ENCODE data around the gene TAS2R42. TPM values are rescaled to one million over a fixed set of nuclear protein-coding genes. Genes with fewer than 3 reads are reported as not detected.

TAS2R42 gene
- polyA plus RNA-seq, 12 donors = not detected

- DNase-seq = no peak
These were observed 39.3 kb downstream of the TAS2R42 start for GRCh38 chr12:11147420-11147819.

- DNase-seq = no peak
These were observed 42.4 kb downstream of the TAS2R42 start for GRCh38 chr12:11144297-11144696.

- no peak for DNase-seq
These were observed 43.4 kb downstream of the TAS2R42 start for GRCh38 chr12:11143352-11143751.

GRCh38 chr12:11136075-11136474 lies 50.7 kb downstream of the TAS2R42 start:
- DNase-seq = no peak

Other genes with a start within 250 kb of the TAS2R42 start
- gene TAS2R14, start 247.7 kb downstream of the TAS2R42 start, polyA plus RNA-seq (ENCODE audit: insufficient read length in 12 of 12) = 1 to 10 TPM in 10 of 12 donors, not detected in 2; 1.8 to 6.2 (median 3.3) TPM
- under 1 TPM in 1 of 12 donors, not detected in 11; 0.19 TPM for gene TAS2R50, start 200.0 kb downstream of the TAS2R42 start, polyA plus RNA-seq (ENCODE audit: insufficient read length in 12 of 12)
- 1 to 10 TPM in 6 of 12 donors, under 1 TPM in 4, not detected in 2; 0.54 to 3.7 (median 1.6) TPM for gene TAS2R20, start 188.6 kb downstream of the TAS2R42 start, polyA plus RNA-seq (ENCODE audit: insufficient read length in 12 of 12)
- 1 to 10 TPM in 8 of 12 donors, under 1 TPM in 2, not detected in 2; 0.50 to 3.4 (median 1.3) TPM for gene TAS2R19, start 164.3 kb downstream of the TAS2R42 start, polyA plus RNA-seq (ENCODE audit: insufficient read length in 12 of 12)
- 1 to 10 TPM in 5 of 12 donors, under 1 TPM in 5, not detected in 2; 0.63 to 2.3 (median 1.0) TPM for gene TAS2R31, start 155.5 kb downstream of the TAS2R42 start, polyA plus RNA-seq (ENCODE audit: insufficient read length in 12 of 12)
- under 1 TPM in 2 of 12 donors, not detected in 10; 0.24 to 0.28 TPM for gene TAS2R46, start 124.6 kb downstream of the TAS2R42 start, polyA plus RNA-seq (ENCODE audit: insufficient read length in 12 of 12)
- under 1 TPM in 7 of 12 donors, not detected in 5; 0.18 to 0.39 (median 0.21) TPM for gene TAS2R43, start 94.6 kb downstream of the TAS2R42 start, polyA plus RNA-seq (ENCODE audit: insufficient read length in 12 of 12)
- under 1 TPM in 5 of 12 donors, not detected in 7; 0.10 to 0.33 (median 0.23) TPM for gene TAS2R30, start 52.3 kb downstream of the TAS2R42 start, polyA plus RNA-seq (ENCODE audit: insufficient read length in 12 of 12)
- 10 to 100 TPM in 10 of 12 donors, 1 to 10 TPM in 1, not detected in 1; 8.5 to 17.3 (median 13.2) TPM for gene SMIM10L1, start 15.7 kb downstream of the TAS2R42 start, polyA plus RNA-seq (ENCODE audit: insufficient read length in 12 of 12)
- not detected for gene PRB3, start 82.8 kb upstream of the TAS2R42 start, polyA plus RNA-seq (ENCODE audit: insufficient read length in 12 of 12)
- not detected for gene PRB4, start 123.5 kb upstream of the TAS2R42 start, polyA plus RNA-seq (ENCODE audit: insufficient read length in 12 of 12)
- gene PRB2, start 208.6 kb upstream of the TAS2R42 start, polyA plus RNA-seq (ENCODE audit: insufficient read length in 12 of 12) = not detected

Measured in muscle of arm (tissue), 12 donors.